Activated T-cell treated with anti-CD3 and anti-CD28 coated beads, Interleukin-2, amount 50 U/mL, for 72 hours (primary cell): Measurements from ENCODE around the gene MSTO1. TPM values are rescaled to one million over a fixed set of nuclear protein-coding genes. Genes with fewer than 3 reads are reported as not detected.
A peak's percentile ranks its signal among the peaks of the same experiment; 100 is the strongest.
"Not testable (repeated sequence)": the region's sequence is repeated elsewhere in the genome, so short reads cannot be mapped to it uniquely, and the experiment has no call there.

Experiments used
- ATAC-seq, 2 donors: fragments of 150-1000 bp; cut with Tn5 transposase; replicated peaks in 1 of 2; 2 replicates each; pipeline ENCODE4 v1.10.0; 2021; ENCODE audit warnings: moderate library complexity in 2 of 2, mild to moderate bottlenecking in 1 of 2
- DNase-seq, 2 donors: peaks; one replicate each; pipeline ENCODE4 v3.0.0; 2021 to 2022; ENCODE audit warnings: mixed read lengths in 1 of 2
- H3K27ac Mint-ChIP-seq: one replicate; pipeline ENCODE4 v1.8.0; 2022; ENCODE audit warnings: mild to moderate bottlenecking, moderate library complexity, mixed read lengths
- H3K27me3 Mint-ChIP-seq: one replicate; pipeline ENCODE4 v1.8.0; 2022; ENCODE audit warnings: low read depth, mixed read lengths
- H3K36me3 Mint-ChIP-seq, 2 donors: one replicate each; pipeline ENCODE4 v1.8.0; 2022; ENCODE audit warnings: mixed read lengths in 2 of 2, mild to moderate bottlenecking in 1 of 2; ENCODE audit not compliant: insufficient read depth in 2 of 2
- H3K4me1 Mint-ChIP-seq: one replicate; pipeline ENCODE4 v1.8.0; 2022; ENCODE audit warnings: low read depth, mixed read lengths
- H3K4me3 Mint-ChIP-seq, 2 donors: one replicate each; pipeline ENCODE4 v1.8.0; 2022; ENCODE audit warnings: mild to moderate bottlenecking in 2 of 2, mixed read lengths in 2 of 2, moderate library complexity in 2 of 2
- H3K9me3 Mint-ChIP-seq, 2 donors: one replicate each; pipeline ENCODE4 v1.8.0; 2022; ENCODE audit warnings: mixed read lengths in 2 of 2
- total RNA-seq, 2 donors: library from RNA; stranded (reverse); gene quantifications; one replicate each; pipeline ENCODE4 v1.2.3, GENCODE V29; 2022

The MSTO1 gene
- total RNA-seq, 2 donors from 2014 or later: 41.6 to 53.3 TPM

GRCh38 chr1:155642559-155643180, 32.7 kb downstream of the MSTO1 start:
- not testable (repeated sequence) for H3K4me3 Mint-ChIP-seq, H3K9me3 Mint-ChIP-seq, DNase-seq, H3K27ac Mint-ChIP-seq, H3K4me1 Mint-ChIP-seq, H3K27me3 Mint-ChIP-seq, ATAC-seq
- peaks cover 9 to 11% of the 10 kb centered on the region in 2 donors for H3K36me3 Mint-ChIP-seq

- no peak for DNase-seq
- no peak for ATAC-seq
Observed at GRCh38 chr1:155643230-155643629, 33.2 kb downstream of the MSTO1 start.

GRCh38 chr1:155645034-155645598, 35.1 kb downstream of the MSTO1 start:
- no peak for DNase-seq
- H3K27ac Mint-ChIP-seq: no peak overlapping the region
- no peak for ATAC-seq
- peaks cover 6% of the 10 kb centered on the region for H3K4me1 Mint-ChIP-seq
- H3K36me3 Mint-ChIP-seq: peaks cover 9 to 11% of the 10 kb centered on the region in 2 donors
- no peaks in the 10 kb centered on the region for H3K27me3 Mint-ChIP-seq
- no peak overlapping the region for H3K4me3 Mint-ChIP-seq
- peaks cover 5 to 8% of the 10 kb centered on the region in 2 donors for H3K9me3 Mint-ChIP-seq

More at GRCh38 chr1:155643230-155643629, 33.2 kb downstream of the MSTO1 start:
- Mint-ChIP-seq H3K9me3 (peaks cover 5 to 8% of the 10 kb centered on the region in 2 donors), H3K36me3 (peaks cover 9 to 11% of the 10 kb centered on the region in 2 donors), H3K4me3 (no peak overlapping the region), H3K27me3 (no peaks in the 10 kb centered on the region), H3K27ac (no peak overlapping the region), H3K4me1 (peaks cover 2% of the 10 kb centered on the region)

- ATAC-seq: no peak
Observed at GRCh38 chr1:155645648-155646047, 35.6 kb downstream of the MSTO1 start.

GRCh38 chr1:155646307-155646706, 36.3 kb downstream of the MSTO1 start:
- H3K27ac Mint-ChIP-seq: no peak overlapping the region
- H3K27me3 Mint-ChIP-seq: no peaks in the 10 kb centered on the region
- H3K4me3 Mint-ChIP-seq: no peak overlapping the region
- no peak for ATAC-seq
- peaks cover 9 to 11% of the 10 kb centered on the region in 2 donors for H3K36me3 Mint-ChIP-seq
- peaks cover 6% of the 10 kb centered on the region for H3K4me1 Mint-ChIP-seq
- peaks cover 5 to 8% of the 10 kb centered on the region in 2 donors for H3K9me3 Mint-ChIP-seq
- no peak for DNase-seq

More at GRCh38 chr1:155645648-155646047, 35.6 kb downstream of the MSTO1 start:
- no peaks in the 10 kb centered on the region for H3K27me3 Mint-ChIP-seq
- no peak overlapping the region for H3K4me3 Mint-ChIP-seq
- H3K27ac Mint-ChIP-seq: no peak overlapping the region
- H3K36me3 Mint-ChIP-seq: peaks cover 9 to 11% of the 10 kb centered on the region in 2 donors
- H3K4me1 Mint-ChIP-seq: peaks cover 6% of the 10 kb centered on the region
- peaks cover 5 to 8% of the 10 kb centered on the region in 2 donors for H3K9me3 Mint-ChIP-seq
- no peak for DNase-seq

GRCh38 chr1:155648207-155649147, 38.5 kb downstream of the MSTO1 start:
- Mint-ChIP-seq H3K36me3 (no peaks in the 10 kb centered on the region), H3K4me3 (no peak overlapping the region), H3K27me3 (no peaks in the 10 kb centered on the region), H3K27ac (no peak overlapping the region), H3K4me1 (peaks cover 6% of the 10 kb centered on the region), H3K9me3 (no peaks in the 10 kb centered on the region)
- no peak for DNase-seq
- peak in 1 of 2 donors; percentile 43 for ATAC-seq

GRCh38 chr1:155649676-155650075, 39.7 kb downstream of the MSTO1 start:
- H3K4me3 Mint-ChIP-seq: no peak overlapping the region
- no peaks in the 10 kb centered on the region for H3K9me3 Mint-ChIP-seq
- H3K27ac Mint-ChIP-seq: no peak overlapping the region
- ATAC-seq: no peak
- H3K36me3 Mint-ChIP-seq: no peaks in the 10 kb centered on the region
- peaks cover 6% of the 10 kb centered on the region for H3K4me1 Mint-ChIP-seq
- no peak for DNase-seq
- no peaks in the 10 kb centered on the region for H3K27me3 Mint-ChIP-seq

- H3K27ac Mint-ChIP-seq: no peak overlapping the region
- no peaks in the 10 kb centered on the region for H3K27me3 Mint-ChIP-seq
- DNase-seq: no peak
- H3K4me1 Mint-ChIP-seq: peaks cover 6% of the 10 kb centered on the region
- no peak overlapping the region for H3K4me3 Mint-ChIP-seq
- H3K9me3 Mint-ChIP-seq: no peaks in the 10 kb centered on the region
- no peaks in the 10 kb centered on the region for H3K36me3 Mint-ChIP-seq
- no peak for ATAC-seq
Observed at GRCh38 chr1:155650231-155650757, 40.3 kb downstream of the MSTO1 start.

GRCh38 chr1:155651861-155652661, 42.0 kb downstream of the MSTO1 start:
- H3K27me3 Mint-ChIP-seq: no peaks in the 10 kb centered on the region
- no peaks in the 10 kb centered on the region for H3K36me3 Mint-ChIP-seq
- H3K4me3 Mint-ChIP-seq: no peak overlapping the region
- H3K9me3 Mint-ChIP-seq: no peaks in the 10 kb centered on the region
- peaks cover 6% of the 10 kb centered on the region for H3K4me1 Mint-ChIP-seq
- no peak for DNase-seq
- no peak for ATAC-seq
- no peak overlapping the region for H3K27ac Mint-ChIP-seq

GRCh38 chr1:155652951-155653350, 42.9 kb downstream of the MSTO1 start:
- Mint-ChIP-seq H3K36me3 (no peaks in the 10 kb centered on the region), H3K9me3 (no peaks in the 10 kb centered on the region), H3K4me3 (no peak overlapping the region), H3K27me3 (no peaks in the 10 kb centered on the region), H3K4me1 (peaks cover 6% of the 10 kb centered on the region), H3K27ac (no peak overlapping the region)
- ATAC-seq: no peak
- DNase-seq: no peak

- H3K9me3 Mint-ChIP-seq: no peaks in the 10 kb centered on the region
- no peaks in the 10 kb centered on the region for H3K27me3 Mint-ChIP-seq
- DNase-seq (no peak), ATAC-seq (no peak)
- no peak overlapping the region for H3K27ac Mint-ChIP-seq
- no peaks in the 10 kb centered on the region for H3K4me1 Mint-ChIP-seq
- H3K4me3 Mint-ChIP-seq: no peak overlapping the region
- H3K36me3 Mint-ChIP-seq: peaks cover 6 to 27% of the 10 kb centered on the region in 2 donors
Observed at GRCh38 chr1:155657463-155657862, 47.4 kb downstream of the MSTO1 start.

GRCh38 chr1:155661239-155661638, 51.2 kb downstream of the MSTO1 start:
- ATAC-seq, DNase-seq, H3K4me1 Mint-ChIP-seq, H3K27me3 Mint-ChIP-seq, H3K27ac Mint-ChIP-seq, H3K9me3 Mint-ChIP-seq, H3K4me3 Mint-ChIP-seq: not testable (repeated sequence)
- H3K36me3 Mint-ChIP-seq: peaks cover 8 to 39% of the 10 kb centered on the region in 2 donors
